Stimulated activated naive B cell treated with anti-CD40 and anti-IgM and Interleukin-4, amounts not matched to agents 10 μg/mL and 1 μg/mL and 100 μg/mL, for 72 hours (primary cell): ENCODE measurements around the gene SLC35E4.
"Not testable (repeated sequence)": the region's sequence is repeated elsewhere in the genome, so short reads cannot be mapped to it uniquely, and the experiment has no call there.

Experiments
- ATAC-seq, 2 donors: fragments of 150-1000 bp; cut with Tn5 transposase; replicated peaks; 2 replicates each; pipeline ENCODE4 v1.10.0; 2021; ENCODE audit warnings: moderate library complexity in 1 of 2
- DNase-seq: peaks from one replicate; pipeline ENCODE4 v3.0.0; 2021
- H3K27ac Mint-ChIP-seq: one replicate; pipeline ENCODE4 v1.8.0; 2022; ENCODE audit warnings: mild to moderate bottlenecking, mixed read lengths
- H3K27me3 Mint-ChIP-seq, 2 donors: one replicate each; pipeline ENCODE4 v1.8.0; 2022; ENCODE audit warnings: mixed read lengths in 2 of 2
- H3K36me3 Mint-ChIP-seq, 2 donors: one replicate each; pipeline ENCODE4 v1.8.0; 2022; ENCODE audit warnings: mixed read lengths in 2 of 2, mild to moderate bottlenecking in 1 of 2
- H3K4me1 Mint-ChIP-seq, 2 donors: one replicate each; pipeline ENCODE4 v1.8.0; 2022; ENCODE audit warnings: mixed read lengths in 2 of 2, mild to moderate bottlenecking in 1 of 2
- H3K4me3 Mint-ChIP-seq, 2 donors: one replicate each; pipeline ENCODE4 v1.8.0; 2022; ENCODE audit warnings: mild to moderate bottlenecking in 2 of 2, mixed read lengths in 2 of 2, moderate library complexity in 1 of 2
- H3K9me3 Mint-ChIP-seq, 2 donors: one replicate each; pipeline ENCODE4 v1.8.0; 2022; ENCODE audit warnings: mixed read lengths in 2 of 2, mild to moderate bottlenecking in 1 of 2

SLC35E4 gene

GRCh38 chr22:30605449-30606110 is 30.0 kb upstream of the SLC35E4 start:
- peak; percentile 37 to 39 for ATAC-seq

GRCh38 chr22:30606455-30607299 is 28.9 kb upstream of the SLC35E4 start, which contains the start of gene TCN2:
TSS of gene TCN2 (plus strand) at chr22:30607174. CDS start at chr22:30607332, 158 bp downstream.
- Mint-ChIP-seq H3K36me3 (no peaks in the 10 kb centered on the region), H3K4me1 (peaks cover 28 to 46% of the 10 kb centered on the region in 2 donors), H3K4me3 (peak within 1 kb of the TSS; percentile 86 to 87), H3K27ac (peak within 1 kb of the TSS; percentile 70), H3K9me3 (no peaks in the 10 kb centered on the region), H3K27me3 (peaks cover 12 to 20% of the 10 kb centered on the region in 2 donors)
- no peak for DNase-seq
- peak; percentile 71 to 73 for ATAC-seq

More at GRCh38 chr22:30605449-30606110, 30.0 kb upstream of the SLC35E4 start:
- H3K4me3 Mint-ChIP-seq: peak overlapping the region; percentile 26 to 57
- peaks cover 28 to 46% of the 10 kb centered on the region in 2 donors for H3K4me1 Mint-ChIP-seq
- no peaks in the 10 kb centered on the region for H3K36me3 Mint-ChIP-seq
- H3K9me3 Mint-ChIP-seq: no peaks in the 10 kb centered on the region
- no peak overlapping the region for H3K27ac Mint-ChIP-seq
- peak; percentile 38 for DNase-seq
- peaks cover 12 to 20% of the 10 kb centered on the region in 2 donors for H3K27me3 Mint-ChIP-seq

GRCh38 chr22:30607300-30607930 is 28.2 kb upstream of the SLC35E4 start:
- H3K27ac Mint-ChIP-seq: peak overlapping the region; percentile 70
- H3K4me1 Mint-ChIP-seq: peaks cover 26 to 46% of the 10 kb centered on the region in 2 donors
- no peaks in the 10 kb centered on the region for H3K9me3 Mint-ChIP-seq
- H3K27me3 Mint-ChIP-seq: peaks cover 12 to 20% of the 10 kb centered on the region in 2 donors
- peak overlapping the region; percentile 86 to 87 for H3K4me3 Mint-ChIP-seq
- DNase-seq: no peak
- H3K36me3 Mint-ChIP-seq: no peaks in the 10 kb centered on the region
- ATAC-seq: no peak

- peaks cover 26 to 46% of the 10 kb centered on the region in 2 donors for H3K4me1 Mint-ChIP-seq
- H3K36me3 Mint-ChIP-seq: no peaks in the 10 kb centered on the region
- no peak overlapping the region for H3K4me3 Mint-ChIP-seq
- H3K27me3 Mint-ChIP-seq: peaks cover 12 to 20% of the 10 kb centered on the region in 2 donors
- no peaks in the 10 kb centered on the region for H3K9me3 Mint-ChIP-seq
- H3K27ac Mint-ChIP-seq: no peak overlapping the region
- ATAC-seq (no peak), DNase-seq (peak; percentile 22)
Measured at GRCh38 chr22:30607939-30608338, 27.6 kb upstream of the SLC35E4 start.

GRCh38 chr22:30609260-30610185 is 26.1 kb upstream of the SLC35E4 start:
- Mint-ChIP-seq H3K4me3 (no peak overlapping the region), H3K4me1 (peaks cover 26 to 46% of the 10 kb centered on the region in 2 donors), H3K27ac (peak overlapping the region; percentile 83), H3K9me3 (no peaks in the 10 kb centered on the region), H3K36me3 (no peaks in the 10 kb centered on the region), H3K27me3 (peaks cover 16 to 26% of the 10 kb centered on the region in 2 donors)
- ATAC-seq (peak; percentile 45 to 71), DNase-seq (peak; percentile 28)

GRCh38 chr22:30610299-30610698 is 25.3 kb upstream of the SLC35E4 start:
- no peak overlapping the region for H3K27ac Mint-ChIP-seq
- ATAC-seq (no peak), DNase-seq (no peak)
- H3K27me3 Mint-ChIP-seq: peaks cover 16 to 30% of the 10 kb centered on the region in 2 donors
- H3K4me3 Mint-ChIP-seq: no peak overlapping the region
- no peaks in the 10 kb centered on the region for H3K9me3 Mint-ChIP-seq
- H3K36me3 Mint-ChIP-seq: no peaks in the 10 kb centered on the region
- peaks cover 26 to 44% of the 10 kb centered on the region in 2 donors for H3K4me1 Mint-ChIP-seq

GRCh38 chr22:30611197-30611596 is 24.4 kb upstream of the SLC35E4 start:
- H3K4me1 Mint-ChIP-seq: peaks cover 29 to 38% of the 10 kb centered on the region in 2 donors
- peaks cover 20 to 32% of the 10 kb centered on the region in 2 donors for H3K27me3 Mint-ChIP-seq
- H3K4me3 Mint-ChIP-seq: no peak overlapping the region
- no peaks in the 10 kb centered on the region for H3K9me3 Mint-ChIP-seq
- no peaks in the 10 kb centered on the region for H3K36me3 Mint-ChIP-seq
- no peak overlapping the region for H3K27ac Mint-ChIP-seq
- ATAC-seq: no peak
- DNase-seq: no peak

- ATAC-seq (no peak), DNase-seq (no peak)
- H3K9me3 Mint-ChIP-seq: no peaks in the 10 kb centered on the region
- H3K27ac Mint-ChIP-seq: no peak overlapping the region
- peaks cover 20 to 35% of the 10 kb centered on the region in 2 donors for H3K27me3 Mint-ChIP-seq
- H3K36me3 Mint-ChIP-seq: no peaks in the 10 kb centered on the region
- H3K4me1 Mint-ChIP-seq: peaks cover 15 to 22% of the 10 kb centered on the region in 2 donors
- H3K4me3 Mint-ChIP-seq: no peak overlapping the region
Measured at GRCh38 chr22:30612789-30613188, 22.8 kb upstream of the SLC35E4 start.

GRCh38 chr22:30614268-30614667 is 21.3 kb upstream of the SLC35E4 start:
- Mint-ChIP-seq H3K4me3 (no peak overlapping the region), H3K27me3 (peaks cover 20 to 34% of the 10 kb centered on the region in 2 donors), H3K36me3 (no peaks in the 10 kb centered on the region), H3K9me3 (no peaks in the 10 kb centered on the region), H3K27ac (no peak overlapping the region), H3K4me1 (peaks cover 6 to 8% of the 10 kb centered on the region in 2 donors)
- no peak for DNase-seq
- no peak for ATAC-seq

GRCh38 chr22:30614879-30615278 is 20.7 kb upstream of the SLC35E4 start:
- Mint-ChIP-seq H3K27me3 (peaks cover 16 to 30% of the 10 kb centered on the region in 2 donors), H3K9me3 (no peaks in the 10 kb centered on the region), H3K36me3 (no peaks in the 10 kb centered on the region), H3K27ac (no peak overlapping the region), H3K4me3 (no peak overlapping the region), H3K4me1 (peaks cover 2 to 3% of the 10 kb centered on the region in 2 donors)
- DNase-seq (no peak), ATAC-seq (no peak)

- no peaks in the 10 kb centered on the region for H3K9me3 Mint-ChIP-seq
- peaks cover 0 to 3% of the 10 kb centered on the region in 2 donors for H3K4me1 Mint-ChIP-seq
- H3K4me3 Mint-ChIP-seq: no peak overlapping the region
- H3K27ac Mint-ChIP-seq: no peak overlapping the region
- H3K27me3 Mint-ChIP-seq: peaks cover 16 to 30% of the 10 kb centered on the region in 2 donors
- ATAC-seq (no peak), DNase-seq (no peak)
- no peaks in the 10 kb centered on the region for H3K36me3 Mint-ChIP-seq
Measured at GRCh38 chr22:30615543-30615954, 20.0 kb upstream of the SLC35E4 start.

GRCh38 chr22:30617819-30618218 is 17.8 kb upstream of the SLC35E4 start:
- no peak for ATAC-seq
- H3K27me3 Mint-ChIP-seq: peaks cover 20 to 30% of the 10 kb centered on the region in 2 donors
- DNase-seq: no peak
- no peaks in the 10 kb centered on the region for H3K9me3 Mint-ChIP-seq
- H3K36me3 Mint-ChIP-seq: no peaks in the 10 kb centered on the region
- H3K4me3 Mint-ChIP-seq: no peak overlapping the region
- no peak overlapping the region for H3K27ac Mint-ChIP-seq
- H3K4me1 Mint-ChIP-seq: peaks cover 0 to 3% of the 10 kb centered on the region in 2 donors

GRCh38 chr22:30619909-30620308 is 15.7 kb upstream of the SLC35E4 start:
- not testable (repeated sequence) for H3K4me3 Mint-ChIP-seq, H3K4me1 Mint-ChIP-seq

More at GRCh38 chr22:30619909-30620308, 15.7 kb upstream of the SLC35E4 start:
- not testable (repeated sequence) for H3K27ac Mint-ChIP-seq, DNase-seq, ATAC-seq, H3K9me3 Mint-ChIP-seq, H3K36me3 Mint-ChIP-seq
- H3K27me3 Mint-ChIP-seq: peaks cover 15 to 23% of the 10 kb centered on the region in 2 donors
